PC-3 (cell line): Measurements from ENCODE around the gene BPHL. TPM values are rescaled to one million over a fixed set of nuclear protein-coding genes. Genes with fewer than 3 reads are reported as not detected.

Source experiments
- ATAC-seq: fragments of 200-7000 bp; cut with Tn5 transposase; 2 replicates; pipeline ENCODE4 v1.9.1; 2020; ENCODE audit warnings: mild to moderate bottlenecking, moderate library complexity
- BruUV-seq: library from RNA; stranded (reverse); fragments of 400-500 nt; replicated peaks from 2 replicates; lab custom pipeline; 2021; lab: Mats Ljungman, UMichigan
- CTCF ChIA-PET: fragments of 300-600 bp; sonication (Branson Sonifier 250); formaldehyde crosslinking; loops from one replicate; lab custom pipeline; 2022; ENCODE audit warnings: antibody characterized with exemption; lab: Charles Lee
- POLR2A ChIA-PET: fragments of 300-600 bp; sonication (Branson Sonifier 250); formaldehyde crosslinking; loops from one replicate; lab custom pipeline; 2022; ENCODE audit warnings: antibody characterized with exemption; ENCODE audit not compliant: unreplicated experiment; lab: Charles Lee
- DNase-seq: peaks from one replicate; pipeline ENCODE4 v3.0.0-alpha.2; 2015
- H2AFZ ChIP-seq: fragments of 300-600 bp; sonication (generic); 2 replicates; pipeline ENCODE4 v1.6.0; 2016; ENCODE audit warnings: antibody characterized with exemption, low read length
- H3F3A ChIP-seq: fragments of 300-600 bp; sonication (generic); one replicate; pipeline ENCODE4 v1.6.0; 2017; ENCODE audit warnings: antibody characterized with exemption, low read length, control low read depth, mild to moderate bottlenecking; ENCODE audit not compliant: unreplicated experiment
- H3K27ac ChIP-seq: fragments of 300-600 bp; sonication (generic); 2 replicates; pipeline ENCODE4 v1.5.1; 2016; ENCODE audit warnings: mild to moderate bottlenecking, low read length
- H3K27me3 ChIP-seq: fragments of 300-600 bp; sonication (generic); 2 replicates; pipeline ENCODE4 v1.6.1; 2016; ENCODE audit warnings: low read length, mixed read lengths
- H3K36me3 ChIP-seq: fragments of 300-600 bp; sonication (generic); 2 replicates; pipeline ENCODE4 v1.6.1; 2016; ENCODE audit warnings: low read depth, mixed run types, low read length, mixed read lengths
- H3K4me1 ChIP-seq: fragments of 300-600 bp; sonication (generic); 2 replicates; pipeline ENCODE4 v1.5.1; 2016; ENCODE audit warnings: low read length; ENCODE audit not compliant: insufficient read depth
- H3K4me2 ChIP-seq: fragments of 300-600 bp; sonication (generic); 2 replicates; pipeline ENCODE4 v1.6.0; 2016; ENCODE audit warnings: low read length
- H3K4me3 ChIP-seq: fragments of 300-600 bp; sonication (generic); 2 replicates; pipeline ENCODE4 v1.5.1; 2016; ENCODE audit warnings: mild to moderate bottlenecking, low read length, mixed read lengths
- H3K79me2 ChIP-seq: fragments of 300-600 bp; sonication (generic); 2 replicates; pipeline ENCODE4 v1.6.1; 2017; ENCODE audit warnings: low read length, mixed read lengths
- H3K9ac ChIP-seq: fragments of 300-600 bp; sonication (generic); 2 replicates; pipeline ENCODE4 v1.6.0; 2016; ENCODE audit warnings: mild to moderate bottlenecking, low read length
- H3K9me2 ChIP-seq: fragments of 300-600 bp; sonication (generic); replicated peaks from 2 replicates; pipeline ENCODE4 v1.6.1; 2016; ENCODE audit warnings: mixed run types, low read length, mixed read lengths
- H3K9me3 ChIP-seq: fragments of 300-600 bp; sonication (generic); 2 replicates; pipeline ENCODE4 v1.6.1; 2016; ENCODE audit warnings: low read length, mixed read lengths
- H4K20me1 ChIP-seq: fragments of 300-600 bp; sonication (generic); 2 replicates; pipeline ENCODE4 v1.6.1; 2016; ENCODE audit warnings: low read length, mixed read lengths
- EZH2 ChIP-seq: fragments of 300-600 bp; sonication (generic); IDR thresholded peaks from one replicate; pipeline ENCODE4 v1.6.1; 2017; ENCODE audit warnings: antibody characterized with exemption, mild to moderate bottlenecking, low read length; ENCODE audit not compliant: unreplicated experiment
- EZH2phosphoT487 ChIP-seq: fragments of 300-600 bp; sonication (generic); IDR thresholded peaks from 2 replicates; pipeline ENCODE4 v1.6.1; 2018; ENCODE audit warnings: mild to moderate bottlenecking, antibody characterized with exemption, low read length, borderline replicate concordance
- intact Hi-C: fragments of 100-400 bp; cut with micrococcal nuclease; formaldehyde crosslinking; loops from 2 replicates; pipeline ENCODE4 v1.9.0; 2023
- total RNA-seq: library from RNA; depleted of rRNA; stranded (reverse); fragments of >200 nt; gene quantifications from 2 replicates; pipeline ENCODE4 v1.2.3, GENCODE V29; 2014
- TF ChIP-seq, protein P1 (sequence below): fragments of 300-600 bp; sonication (generic); conservative IDR thresholded peaks from 2 replicates; pipeline ENCODE4 v1.5.1; 2017; ENCODE audit warnings: antibody characterized with exemption, low read depth, mild to moderate bottlenecking, low read length

Gene BPHL
- total RNA-seq, 1 experiment from 2014 or later: 15.8 TPM

DNA sequence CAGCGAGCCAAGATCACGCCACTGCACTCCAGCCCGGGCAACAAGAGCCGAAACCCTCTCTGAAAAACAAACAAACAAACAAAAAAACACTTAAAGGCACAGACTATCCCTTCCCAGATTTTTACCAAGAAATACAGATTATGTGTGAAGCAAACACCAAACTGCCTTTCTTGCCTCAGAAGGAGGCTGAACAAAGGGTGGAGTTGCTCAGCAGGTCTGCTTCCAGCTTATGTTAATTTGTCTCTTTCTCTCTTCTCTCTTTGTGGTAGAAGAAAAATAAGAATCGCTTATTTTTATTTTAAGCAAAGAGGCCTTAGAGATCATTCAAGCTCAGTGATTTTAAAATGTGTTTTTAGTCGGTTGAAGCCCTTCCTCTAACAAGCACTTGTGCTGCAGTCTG, 24.6 kb downstream of the BPHL start:
- Histone ChIP-seq H2AFZ (no peak overlapping the region), H3K4me1 (peaks cover 18% of the 10 kb centered on the region), H3K4me3 (no peak overlapping the region), H3F3A (no peaks in the 10 kb centered on the region), H3K9me3 (no peaks in the 10 kb centered on the region), H3K27ac (no peak overlapping the region), H3K9ac (no peak overlapping the region), H3K36me3 (peaks cover 9% of the 10 kb centered on the region), H3K9me2 (no peaks in the 10 kb centered on the region), H3K79me2 (no peaks in the 10 kb centered on the region), H3K27me3 (no peaks in the 10 kb centered on the region), H3K4me2 (no peak overlapping the region), H4K20me1 (no peaks in the 10 kb centered on the region)
- BruUV-seq: no TSS peak
- POLR2A ChIA-PET: no interaction called here
- DNase-seq: no peak
- intact Hi-C loops: no loop called here
- TF ChIP-seq EZH2phosphoT487: no peak
- TF ChIP-seq, protein P1, sequence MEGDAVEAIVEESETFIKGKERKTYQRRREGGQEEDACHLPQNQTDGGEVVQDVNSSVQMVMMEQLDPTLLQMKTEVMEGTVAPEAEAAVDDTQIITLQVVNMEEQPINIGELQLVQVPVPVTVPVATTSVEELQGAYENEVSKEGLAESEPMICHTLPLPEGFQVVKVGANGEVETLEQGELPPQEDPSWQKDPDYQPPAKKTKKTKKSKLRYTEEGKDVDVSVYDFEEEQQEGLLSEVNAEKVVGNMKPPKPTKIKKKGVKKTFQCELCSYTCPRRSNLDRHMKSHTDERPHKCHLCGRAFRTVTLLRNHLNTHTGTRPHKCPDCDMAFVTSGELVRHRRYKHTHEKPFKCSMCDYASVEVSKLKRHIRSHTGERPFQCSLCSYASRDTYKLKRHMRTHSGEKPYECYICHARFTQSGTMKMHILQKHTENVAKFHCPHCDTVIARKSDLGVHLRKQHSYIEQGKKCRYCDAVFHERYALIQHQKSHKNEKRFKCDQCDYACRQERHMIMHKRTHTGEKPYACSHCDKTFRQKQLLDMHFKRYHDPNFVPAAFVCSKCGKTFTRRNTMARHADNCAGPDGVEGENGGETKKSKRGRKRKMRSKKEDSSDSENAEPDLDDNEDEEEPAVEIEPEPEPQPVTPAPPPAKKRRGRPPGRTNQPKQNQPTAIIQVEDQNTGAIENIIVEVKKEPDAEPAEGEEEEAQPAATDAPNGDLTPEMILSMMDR: no peak
- no peak for TF ChIP-seq EZH2
- no peak for ATAC-seq
- CTCF ChIA-PET: no interaction called here

DNA sequence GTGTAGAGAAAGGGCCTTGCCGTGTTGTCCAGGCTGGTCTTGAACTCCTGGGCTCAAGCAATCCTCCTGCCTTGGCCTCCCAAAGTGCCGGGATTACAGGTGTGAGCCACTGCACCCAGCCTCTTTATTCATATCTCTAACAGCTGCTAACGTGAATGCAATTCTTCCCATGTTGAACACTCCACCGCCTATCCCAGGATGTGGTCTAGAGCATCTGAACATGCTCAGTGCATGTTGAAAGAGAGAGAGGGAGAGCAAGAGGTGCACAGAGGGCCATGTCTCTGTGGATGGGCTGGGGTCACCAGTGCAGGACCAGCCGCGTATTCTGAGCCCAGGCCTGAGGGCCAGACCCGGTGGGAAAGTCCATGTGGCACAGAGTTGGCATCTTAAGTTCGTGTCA, 26.1 kb downstream of the BPHL start:
- Histone ChIP-seq H3K9me2 (no peaks in the 10 kb centered on the region), H2AFZ (no peak overlapping the region), H3K36me3 (peaks cover 10% of the 10 kb centered on the region), H3K9ac (no peak overlapping the region), H3K27ac (no peak overlapping the region), H3K4me2 (no peak overlapping the region), H3K79me2 (no peaks in the 10 kb centered on the region), H3K4me1 (peaks cover 4% of the 10 kb centered on the region), H3K4me3 (no peak overlapping the region), H3F3A (no peaks in the 10 kb centered on the region), H3K9me3 (no peaks in the 10 kb centered on the region), H3K27me3 (no peaks in the 10 kb centered on the region), H4K20me1 (no peaks in the 10 kb centered on the region)
- TF ChIP-seq, protein P1: no peak
- TF ChIP-seq EZH2phosphoT487: no peak
- no peak for TF ChIP-seq EZH2
- POLR2A ChIA-PET: no interaction called here
- intact Hi-C loops: no loop called here
- DNase-seq (no peak), ATAC-seq (no peak)
- CTCF ChIA-PET: no interaction called here
- BruUV-seq: no TSS peak

DNA sequence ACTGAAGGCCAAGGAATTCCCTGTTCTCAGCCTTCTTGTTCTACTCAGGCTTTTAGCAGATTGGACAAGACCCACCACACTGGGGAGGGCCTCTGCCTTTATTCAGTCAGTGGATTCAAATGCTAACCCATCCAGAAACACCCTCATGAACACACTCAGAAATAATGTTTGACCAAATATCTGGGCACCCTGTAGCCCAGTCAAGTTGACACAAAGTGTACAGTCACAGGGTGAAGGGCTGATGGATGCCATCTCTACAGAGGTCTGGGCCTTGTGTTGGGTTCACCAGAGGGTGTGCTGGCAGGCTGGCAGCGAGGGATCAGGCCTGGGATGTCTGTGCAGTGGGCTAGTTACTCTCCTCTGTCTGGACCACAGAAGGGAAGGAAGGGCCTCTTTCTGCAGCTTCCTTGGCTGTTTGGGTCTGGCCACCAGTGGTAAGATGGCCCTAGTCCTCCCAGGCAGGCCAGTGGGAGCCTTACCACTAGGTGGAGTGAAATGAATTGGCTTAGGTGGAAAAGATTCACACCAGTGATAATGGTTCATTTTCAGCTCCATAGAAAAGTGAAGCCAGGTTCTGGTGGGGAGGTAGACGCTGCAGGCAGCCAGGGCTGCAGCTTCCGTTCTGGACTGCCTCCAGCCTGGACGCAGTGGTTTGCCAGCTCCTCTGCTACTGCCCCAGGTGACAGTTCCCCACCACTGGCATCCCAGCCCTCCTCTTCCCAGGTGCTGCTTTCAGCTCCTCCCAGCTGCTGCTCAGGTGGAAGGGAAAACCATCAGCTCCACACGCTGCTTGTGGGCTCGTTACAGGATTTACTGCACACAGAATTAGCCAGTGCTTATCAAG, 29.6 kb downstream of the BPHL start:
- Histone ChIP-seq H3K79me2 (no peaks in the 10 kb centered on the region), H3K27ac (no peak overlapping the region), H3K4me1 (no peaks in the 10 kb centered on the region), H3K36me3 (peaks cover 11% of the 10 kb centered on the region), H3K9me3 (no peaks in the 10 kb centered on the region), H4K20me1 (no peaks in the 10 kb centered on the region), H3K27me3 (no peaks in the 10 kb centered on the region), H2AFZ (no peak overlapping the region), H3K4me2 (no peak overlapping the region), H3K9ac (no peak overlapping the region), H3F3A (no peaks in the 10 kb centered on the region), H3K9me2 (no peaks in the 10 kb centered on the region), H3K4me3 (no peak overlapping the region)
- ATAC-seq (no peak), DNase-seq (no peak)
- POLR2A ChIA-PET: no interaction called here
- CTCF ChIA-PET: interaction anchor here (1.3 kb wide), 1 partner anchor 9 kb away, joined by 4 read pairs; the partner anchor contains the start of gene TUBB2A
- BruUV-seq: no TSS peak
- intact Hi-C loops: no loop called here
- TF ChIP-seq EZH2phosphoT487 (no peak), EZH2 (no peak)
- TF ChIP-seq, protein P1: peak; percentile 35; the same call in 1 of the 2 replicates
